Left cardiac atrium (tissue), 4 donors: ENCODE data around the gene UQCC2. TPM values are rescaled to one million over a fixed set of nuclear protein-coding genes. Genes with fewer than 3 reads are reported as not detected.
A peak's percentile ranks its signal among the peaks of the same experiment; 100 is the strongest.

Experiments
- ATAC-seq, 2 donors: fragments of 200-7000 bp; cut with Tn5 transposase; one replicate each; pipeline ENCODE4 v1.9.1; 2020; ENCODE audit warnings: mild to moderate bottlenecking in 2 of 2, moderate library complexity in 2 of 2
- DNase-seq: peaks from one replicate; pipeline ENCODE4 v3.0.0-alpha.2; 2020
- intact Hi-C, 2 donors: fragments of 100-400 bp; cut with DNase I; formaldehyde crosslinking; loops; one replicate each; pipeline versions ENCODE4 v1.14.1 to v1.15.1; 2022 to 2023
- total RNA-seq, 2 donors: library from RNA; stranded (reverse); fragmentation: NEBNext Ultra II Directional; extraction: Animal tissue kit (Norgen Biotek cat#: 25700); gene quantifications; one replicate each; pipeline ENCODE4 v1.2.1, GENCODE V29; 2021
- donor health status: DM: no; HTN: yes; CAD: no.
- donor health status: DM: no; HTN: yes; CAD: no; lungs with severe emphysema.
- donor health status: DM: yes; HTN: yes; CAD: no.
- donor health status: Dilated cardiomyopathy.

Gene UQCC2
- total RNA-seq, 2 donors from 2014 or later = 183 to 203 TPM

DNA sequence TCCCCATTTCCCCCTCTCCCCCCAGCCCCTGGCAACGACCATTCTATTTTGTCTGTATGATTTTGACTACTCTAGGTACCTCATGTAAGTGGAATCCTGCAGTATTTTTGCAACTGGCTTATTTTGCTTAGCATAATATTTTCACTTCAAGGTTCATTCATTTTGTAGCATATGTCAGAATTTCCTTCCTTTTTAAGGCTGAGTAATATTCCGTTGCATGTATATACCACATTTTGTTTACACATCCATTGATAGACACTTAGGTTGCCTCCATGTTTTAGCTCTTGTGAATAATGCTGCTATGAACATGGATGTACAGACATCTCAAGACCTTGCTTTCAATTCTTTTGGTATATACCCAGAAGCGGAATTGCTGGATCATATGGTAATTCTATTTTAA lies 1.4 kb upstream of the UQCC2 start:
- intact Hi-C loops = no loop called here
- DNase-seq = no peak
- ATAC-seq = no peak

DNA sequence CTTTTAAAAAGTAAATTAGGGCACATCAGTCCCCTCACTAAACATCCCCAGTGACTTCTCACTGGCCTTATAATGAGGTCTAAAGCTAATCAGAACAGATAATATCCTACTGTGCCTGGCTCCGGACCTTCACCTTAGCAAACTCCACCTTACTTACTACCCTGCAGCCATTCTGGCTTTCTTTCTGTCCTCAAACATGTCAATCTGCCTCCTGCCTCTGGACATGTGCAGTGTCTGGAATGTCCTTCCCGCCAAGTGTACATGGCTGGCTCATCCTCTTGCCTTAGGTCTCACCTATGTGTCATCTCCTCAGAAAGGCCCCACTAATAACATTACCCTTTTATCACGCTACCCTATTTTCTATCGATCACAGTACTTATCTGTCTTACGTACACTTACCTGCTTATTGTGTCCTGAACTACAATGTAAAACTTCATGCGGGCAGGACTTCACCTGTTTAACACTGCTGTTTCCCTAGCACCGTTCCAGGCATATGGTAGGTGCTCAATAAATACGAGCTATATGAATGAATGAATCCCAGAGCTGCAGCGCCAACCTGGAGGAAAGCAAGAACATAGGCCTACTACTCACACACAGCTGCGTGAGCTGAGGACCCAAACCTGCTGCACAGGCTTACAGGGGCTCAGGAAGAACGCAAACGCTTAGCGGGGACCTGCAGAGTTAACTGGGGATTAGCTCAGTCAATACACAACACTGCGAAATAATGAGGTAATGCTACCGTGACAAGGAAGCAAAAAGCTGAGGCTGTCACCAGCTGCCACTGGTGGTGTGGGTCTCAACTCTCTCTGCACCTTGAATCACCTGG lies 991 bp downstream of the UQCC2 start:
- DNase-seq = no peak
- intact Hi-C loops = loop anchor here in 1 of 2 donors (2.0 kb wide), 1 partner anchor 52 kb away; no protein-coding TSS in a partner anchor
- no peak for ATAC-seq

DNA sequence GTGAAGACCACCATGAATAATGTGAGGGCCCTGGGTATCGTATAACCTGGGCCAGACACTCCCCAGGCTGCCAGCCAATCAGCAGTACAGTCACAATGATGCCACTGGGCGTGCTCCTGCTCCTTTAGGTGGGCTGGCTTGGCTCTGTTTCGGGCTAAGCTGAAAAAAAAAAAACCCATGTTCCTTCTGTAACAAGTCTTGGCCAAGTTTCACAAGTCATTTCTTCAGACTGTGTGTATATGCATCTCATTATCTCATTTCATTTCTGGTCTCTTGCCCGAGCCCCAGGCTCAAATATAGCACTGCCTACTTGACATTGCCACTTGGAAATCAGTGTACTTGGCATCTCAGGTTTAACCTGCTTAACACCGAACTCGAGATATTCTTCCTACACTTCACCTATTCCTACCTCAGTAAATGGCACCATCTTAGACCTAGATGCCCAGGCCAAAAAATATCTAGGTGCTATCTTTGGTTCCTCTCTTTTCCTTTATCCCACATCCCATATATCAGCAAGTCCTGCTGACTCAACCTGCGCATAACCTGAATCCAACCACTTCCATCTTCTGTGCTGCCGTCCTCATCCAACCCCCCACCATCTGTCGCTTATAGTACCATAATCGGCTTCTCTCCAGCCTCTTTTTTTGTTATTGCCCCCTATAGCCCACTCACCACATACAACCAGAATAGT lies 1.8 kb downstream of the UQCC2 start:
- DNase-seq (peak; percentile 18), ATAC-seq (peak in 1 of 2 donors; percentile 2)
- intact Hi-C loops = loop anchor here in 1 of 2 donors (2.0 kb wide), 1 partner anchor 53 kb away; no protein-coding TSS in a partner anchor

DNA sequence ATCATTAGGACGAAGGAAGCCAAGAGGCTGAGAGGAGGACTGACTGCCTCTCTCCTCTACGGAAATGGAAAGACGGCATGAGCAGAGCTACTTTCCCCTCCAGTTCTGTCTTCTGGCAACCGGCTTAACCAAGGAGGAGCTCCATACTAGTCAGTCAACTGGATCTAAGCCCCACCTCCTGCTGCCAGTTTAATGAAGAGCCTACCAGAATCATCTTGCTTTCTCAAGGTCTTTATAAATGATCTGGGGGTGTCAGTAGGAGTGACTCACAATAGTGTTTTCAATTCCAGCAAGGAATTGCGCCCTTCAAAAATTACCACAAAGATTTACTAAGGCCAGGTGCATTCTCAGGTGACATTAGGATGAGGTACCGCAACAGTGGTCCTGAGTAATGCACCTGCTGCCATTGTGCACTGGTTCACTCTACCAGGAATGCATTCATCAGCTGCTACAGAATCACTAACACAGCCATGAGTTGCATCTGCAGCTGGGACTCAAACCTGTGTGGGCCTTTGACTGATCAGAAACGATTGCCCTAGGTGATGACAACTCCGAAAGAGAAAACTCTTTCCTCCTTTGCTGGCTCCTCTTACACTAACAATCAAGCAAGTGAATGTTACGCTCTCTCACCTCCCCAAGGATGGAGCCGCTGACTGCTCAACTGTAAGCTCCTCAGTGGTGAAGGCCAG lies 2.8 kb downstream of the UQCC2 start:
- intact Hi-C loops = no loop called here
- DNase-seq (peak; percentile 0), ATAC-seq (no peak)

DNA sequence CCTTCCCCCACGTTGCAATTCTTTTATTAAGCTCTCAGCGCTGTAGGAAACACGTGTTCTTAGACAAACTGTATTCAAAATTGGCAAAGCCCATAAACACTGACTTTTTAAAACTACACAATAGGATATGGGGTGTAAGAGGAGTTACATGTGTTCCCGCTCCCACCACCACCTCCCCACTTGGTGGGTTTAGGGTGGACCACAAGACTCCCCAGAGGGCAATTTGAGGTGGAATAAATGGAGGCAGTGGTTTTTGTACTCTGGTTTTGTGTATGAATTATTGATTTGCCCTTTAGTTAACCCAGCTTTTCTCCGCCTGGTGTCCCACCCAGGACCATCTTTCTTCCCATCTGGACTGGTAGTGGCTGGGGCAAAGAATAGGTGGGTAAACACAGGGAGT lies 3.7 kb downstream of the UQCC2 start:
- DNase-seq (peak; percentile 5), ATAC-seq (no peak)
- intact Hi-C loops = no loop called here

DNA sequence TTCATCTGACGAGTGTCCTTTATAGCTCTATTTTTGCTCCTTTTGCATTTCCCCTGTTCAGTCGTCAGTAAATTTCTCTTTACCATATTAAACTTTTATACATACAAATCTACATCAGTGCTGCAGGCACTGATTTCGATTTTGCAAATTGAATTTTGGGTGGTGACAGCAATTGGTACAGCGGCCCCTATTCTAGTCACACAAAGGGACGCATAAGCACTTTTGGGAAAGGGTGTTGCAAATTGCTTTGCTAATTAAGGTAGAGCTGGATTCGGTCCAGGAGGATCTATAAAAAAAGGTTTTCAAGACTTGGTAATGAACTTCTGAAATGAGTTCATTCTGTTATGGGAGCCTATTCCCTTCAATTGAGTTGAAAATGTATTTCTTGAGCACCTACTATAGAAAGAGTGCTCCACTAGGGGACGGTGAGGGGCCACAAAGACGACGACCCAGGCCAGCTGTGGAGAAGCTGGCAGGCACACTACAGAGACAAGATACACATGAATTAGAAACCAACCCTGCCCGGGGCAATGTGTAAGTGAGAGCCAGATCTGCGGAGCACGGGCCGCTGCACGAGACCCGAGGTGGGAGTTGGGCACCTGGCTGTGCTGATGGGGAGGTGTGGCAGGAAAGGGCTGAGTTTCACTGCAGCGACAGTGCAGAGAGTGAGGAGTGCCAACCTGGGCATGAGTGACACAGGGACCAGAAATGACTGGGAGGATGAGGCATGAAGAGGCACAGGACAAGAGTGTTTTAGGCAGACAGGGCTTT lies 5.4 kb downstream of the UQCC2 start:
- DNase-seq = peak; percentile 13
- intact Hi-C loops = no loop called here
- no peak for ATAC-seq

DNA sequence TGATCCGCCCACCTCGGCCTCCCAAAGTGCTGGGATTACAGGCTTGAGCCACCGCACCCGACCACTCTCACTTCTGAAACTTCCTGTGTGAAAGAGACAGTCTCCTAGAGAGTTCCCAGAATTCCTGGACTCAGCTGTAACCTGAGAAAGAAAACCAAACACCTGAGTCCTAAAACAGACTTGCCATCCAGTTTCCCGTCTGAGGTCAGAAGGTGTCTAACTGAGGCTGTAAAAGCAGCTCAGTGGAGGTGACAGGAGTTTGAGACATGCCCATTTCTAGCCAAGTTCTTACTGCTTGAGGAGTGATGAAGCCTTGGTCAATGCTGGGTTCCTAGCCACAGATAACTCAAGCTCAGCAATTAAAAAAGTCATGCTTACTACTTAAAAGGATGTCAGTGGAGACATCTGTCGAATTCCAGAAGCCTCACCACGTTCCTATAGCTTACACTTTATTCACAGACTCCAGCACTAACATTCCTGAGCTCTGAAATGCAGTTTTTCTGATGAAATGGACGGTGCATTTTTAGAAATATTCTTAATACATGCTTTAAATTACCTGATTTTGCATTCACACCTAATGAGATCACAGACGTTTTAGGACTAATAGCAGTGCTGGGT lies 6.1 kb downstream of the UQCC2 start:
- no peak for DNase-seq
- intact Hi-C loops = no loop called here
- ATAC-seq = no peak

DNA sequence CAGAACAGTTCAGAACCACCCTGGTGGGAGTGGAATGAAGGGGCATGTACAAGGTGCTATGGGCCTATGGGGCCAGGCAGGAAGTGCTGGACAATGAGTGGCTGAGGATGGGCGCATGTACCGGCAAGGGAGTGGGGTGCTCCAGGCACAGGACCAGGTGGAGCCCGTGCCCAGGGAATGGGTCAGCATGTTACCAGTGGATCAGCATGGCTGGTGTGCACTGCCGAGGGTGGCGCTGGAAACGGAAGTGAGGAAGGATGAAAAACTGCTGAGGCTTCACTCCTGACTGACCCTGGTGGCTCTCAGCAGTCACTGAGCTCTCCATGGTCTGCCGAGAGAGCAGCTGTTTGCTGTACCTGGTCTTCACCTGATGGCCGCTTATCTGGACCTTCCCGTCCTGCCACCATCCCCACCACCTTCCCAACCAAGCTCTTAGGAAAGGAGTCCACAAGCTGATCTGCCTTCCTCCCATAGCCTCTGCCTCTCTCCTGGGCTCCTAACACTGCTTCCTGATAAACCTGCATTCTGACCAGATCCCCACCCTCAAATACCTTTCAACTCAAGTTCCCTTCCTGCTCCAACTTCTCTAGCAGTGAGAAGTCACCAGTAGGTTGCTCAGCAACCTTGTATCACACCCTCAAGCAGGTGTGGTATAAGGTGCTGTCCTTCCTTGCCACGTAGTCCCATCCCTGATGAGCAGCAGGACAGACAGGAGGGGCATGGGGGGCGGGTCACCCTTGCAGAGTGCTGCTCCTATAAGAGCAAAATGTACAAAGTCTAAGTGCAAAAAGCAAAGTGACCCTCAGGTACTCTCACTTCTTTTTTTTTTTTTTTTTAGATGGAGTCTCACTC lies 7.1 kb downstream of the UQCC2 start:
- no peak for ATAC-seq
- intact Hi-C loops = no loop called here
- no peak for DNase-seq

DNA sequence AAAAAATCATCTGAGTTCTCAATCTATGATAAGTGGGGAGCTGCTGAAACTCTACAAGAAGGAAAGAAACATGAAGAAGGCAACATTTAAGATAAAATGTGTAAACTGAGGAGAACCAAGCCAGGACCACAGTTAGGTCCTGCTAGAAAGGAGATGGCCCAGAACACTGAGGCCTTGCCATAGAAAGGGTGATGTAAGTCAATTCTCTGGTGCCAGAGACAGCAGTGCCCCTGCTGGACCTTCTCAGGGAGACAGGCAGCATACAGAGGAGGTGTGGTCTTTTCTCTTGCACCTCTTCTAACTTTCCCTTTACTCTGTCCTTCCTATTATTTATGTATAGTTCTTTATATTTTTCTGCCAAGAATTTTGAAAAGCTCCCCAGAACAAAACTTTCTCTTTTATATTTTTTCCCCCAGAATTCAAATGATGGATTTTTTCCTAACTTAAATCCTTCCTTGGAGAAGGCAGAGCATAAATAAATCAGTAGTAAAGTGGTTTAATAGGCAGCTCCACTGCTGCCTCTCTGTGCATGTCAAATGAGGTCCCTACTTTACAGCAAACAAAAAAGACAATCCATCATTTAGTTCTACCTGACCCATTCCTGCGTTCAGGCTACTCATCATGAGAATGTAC lies 9.0 kb downstream of the UQCC2 start:
- peak; percentile 25 to 75 for ATAC-seq
- peak; percentile 14 for DNase-seq
- intact Hi-C loops = no loop called here

DNA sequence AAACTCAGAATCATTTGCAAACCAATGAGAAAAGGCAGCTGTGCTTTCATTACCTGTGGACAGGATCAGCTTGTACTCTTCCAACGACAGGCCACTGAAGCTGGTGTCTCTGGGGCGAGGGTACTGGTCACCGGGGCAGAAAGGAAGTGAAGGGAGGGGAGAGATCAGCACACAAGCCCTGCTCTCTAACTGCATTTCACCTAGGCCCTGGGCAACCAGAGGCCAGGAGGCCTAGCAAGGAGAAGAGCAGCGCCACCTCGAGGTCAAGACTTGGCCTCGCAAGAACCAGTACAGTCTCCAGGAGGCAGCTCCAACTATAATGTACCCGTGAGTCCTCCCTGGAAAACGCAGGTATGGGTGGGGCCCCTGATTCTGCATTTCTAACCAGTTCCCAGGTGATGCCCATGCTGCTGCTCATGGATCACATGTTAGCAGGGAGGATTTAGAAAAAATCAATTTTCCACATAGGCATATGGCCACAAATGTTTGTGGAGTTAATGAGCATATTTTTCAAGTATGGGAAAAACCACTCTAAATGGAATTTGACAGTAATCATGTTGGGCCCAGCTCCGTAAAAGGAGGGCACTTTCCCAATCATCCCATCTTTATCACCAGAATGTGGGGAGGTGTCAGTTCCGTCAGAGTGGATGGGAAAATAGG lies 11.0 kb downstream of the UQCC2 start:
- DNase-seq (peak; percentile 68), ATAC-seq (peak; percentile 13 to 45)
- intact Hi-C loops = loop anchor here (2.0 kb wide), 2 partner anchors 110 to 112 kb away; no protein-coding TSS in a partner anchor

DNA sequence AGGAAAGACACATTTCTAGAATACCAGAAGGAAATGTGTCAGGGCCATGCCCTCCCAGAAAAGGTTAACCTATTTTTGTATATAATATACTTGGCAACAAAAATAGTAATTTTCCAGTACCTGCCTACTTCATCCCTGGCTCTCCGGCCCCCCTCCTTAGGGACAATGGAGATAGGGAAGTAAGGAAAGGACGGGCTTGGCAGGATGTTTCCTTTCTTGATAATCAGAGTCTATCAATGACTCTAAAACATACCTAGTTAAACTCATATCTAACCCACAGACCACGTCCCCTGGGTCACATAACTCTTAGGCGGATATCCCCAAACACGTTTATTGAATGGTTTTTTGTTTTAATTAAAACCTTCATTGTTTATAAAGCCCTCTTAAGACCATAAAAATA lies 11.8 kb downstream of the UQCC2 start:
- ATAC-seq (no peak), DNase-seq (no peak)
- intact Hi-C loops = loop anchor here (2.0 to 10.0 kb wide), 3 partner anchors 65 to 111 kb away; no protein-coding TSS in a partner anchor

DNA sequence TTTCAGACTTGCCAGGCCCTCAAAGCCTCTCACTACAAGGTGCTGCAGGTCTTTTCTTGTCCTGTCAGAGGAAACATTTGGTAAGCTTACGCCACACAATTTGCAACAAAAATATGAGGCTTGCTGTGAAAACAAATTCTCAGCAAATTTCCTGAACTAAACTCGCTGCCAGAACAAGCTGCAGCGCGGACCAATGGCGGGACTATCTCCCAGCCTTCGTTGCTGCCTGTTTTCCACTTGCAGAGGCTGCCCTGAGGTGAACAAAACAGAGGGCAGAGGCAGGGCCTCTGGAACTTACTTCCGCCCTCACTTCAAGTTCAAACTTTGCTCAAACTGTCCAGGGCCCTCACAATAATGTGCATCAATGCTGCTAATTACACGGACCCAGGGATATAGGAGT lies 12.4 kb downstream of the UQCC2 start:
- DNase-seq (no peak), ATAC-seq (no peak)
- intact Hi-C loops = loop anchor here in 1 of 2 donors (10.0 kb wide), 1 partner anchor 64 kb away; no protein-coding TSS in a partner anchor

DNA sequence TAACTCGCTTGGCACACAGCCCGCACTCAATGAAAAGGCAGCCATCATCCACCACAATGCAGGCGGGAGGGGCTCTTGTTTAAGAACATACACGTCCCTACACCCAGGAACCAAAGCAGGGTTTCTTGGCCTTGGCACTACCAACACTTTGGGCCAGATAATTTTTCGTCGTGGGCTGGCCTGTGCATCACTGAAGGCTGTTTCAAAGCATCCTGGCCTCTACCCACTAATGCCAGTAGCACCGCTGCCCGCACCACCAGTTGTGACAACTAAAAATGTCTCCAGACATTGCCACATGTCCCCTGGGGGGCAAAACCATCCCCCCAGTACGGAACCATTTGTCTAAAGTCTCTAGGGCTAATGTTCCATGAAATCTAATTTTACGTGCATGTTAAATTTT lies 13.0 kb downstream of the UQCC2 start:
- no peak for ATAC-seq
- intact Hi-C loops = loop anchor here in 1 of 2 donors (10.0 kb wide), 1 partner anchor 64 kb away; no protein-coding TSS in a partner anchor
- no peak for DNase-seq

DNA sequence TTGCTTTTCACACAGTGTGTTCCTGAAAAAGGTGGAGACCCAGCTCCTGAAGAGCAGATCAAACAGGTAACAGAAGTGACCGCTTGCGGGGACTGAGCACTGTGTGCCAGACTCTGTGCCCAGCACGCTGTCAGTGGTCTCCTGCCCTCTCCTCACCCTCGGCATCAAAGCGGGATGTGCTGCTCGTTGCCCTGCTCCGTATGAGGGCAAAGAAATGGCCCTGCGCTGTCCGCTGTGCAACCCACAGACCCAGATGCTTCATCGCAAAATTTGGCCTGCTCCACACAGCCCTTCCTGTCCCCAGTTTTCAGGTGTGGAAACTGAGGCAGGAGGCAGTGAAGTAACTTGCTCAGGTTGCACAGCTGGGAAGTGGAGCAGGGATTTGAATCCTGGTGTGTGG lies 13.7 kb downstream of the UQCC2 start:
- ATAC-seq (no peak), DNase-seq (no peak)
- intact Hi-C loops = loop anchor here in 1 of 2 donors (10.0 kb wide), 1 partner anchor 63 kb away; no protein-coding TSS in a partner anchor

DNA sequence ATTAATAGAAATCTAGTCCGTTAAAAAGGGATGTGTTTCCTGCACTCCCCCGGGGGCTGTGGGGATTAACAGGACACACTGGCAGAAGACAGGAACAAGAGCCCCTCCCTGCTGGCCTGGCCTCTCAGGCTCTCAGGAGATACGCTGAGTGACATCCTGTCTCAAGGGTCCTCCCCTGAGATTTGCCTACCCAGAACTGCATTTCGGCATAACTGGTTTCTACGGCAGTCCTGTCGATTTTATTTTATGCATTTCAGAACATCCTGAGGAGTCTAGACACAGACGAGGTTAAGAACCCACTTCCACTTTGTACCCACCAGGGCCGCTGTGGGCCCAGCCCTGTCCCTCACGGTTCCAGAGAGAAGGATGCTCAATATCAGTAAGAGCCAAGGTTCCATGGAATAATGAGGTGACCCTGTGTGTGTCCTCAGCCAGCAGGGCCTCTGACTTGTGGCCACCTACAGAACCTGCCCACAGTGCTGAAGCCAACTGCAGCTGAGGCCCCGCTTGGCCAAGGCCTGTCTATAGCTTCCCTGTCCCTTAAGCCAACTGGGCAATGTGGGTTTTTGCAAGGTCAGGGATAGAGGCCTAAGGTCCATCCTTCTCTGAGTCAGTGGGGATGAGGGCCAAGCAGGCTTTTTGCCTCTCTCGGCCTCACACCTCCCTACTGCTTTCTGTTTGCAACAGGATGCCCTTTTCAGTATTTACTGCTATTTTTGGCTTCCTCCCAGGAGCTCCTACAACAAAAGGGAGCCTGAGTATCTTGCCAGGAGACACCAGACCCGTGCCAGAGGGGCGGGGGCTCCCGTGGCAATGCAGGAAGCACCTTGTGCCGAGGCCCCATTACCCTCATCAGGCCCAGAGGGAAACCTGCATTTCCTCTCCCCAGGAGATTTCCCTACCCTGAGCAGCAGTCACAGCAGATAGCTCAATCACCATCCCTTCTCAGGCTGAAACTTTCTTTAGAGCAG lies 14.7 kb downstream of the UQCC2 start:
- ATAC-seq (peak; percentile 39 to 63), DNase-seq (peak; percentile 76)
- intact Hi-C loops = loop anchor here in 1 of 2 donors (10.0 kb wide), 1 partner anchor 62 kb away; no protein-coding TSS in a partner anchor
